ENCODE results near the gene TCEAL1.
A peak's percentile ranks its signal among the peaks of the same experiment; 100 is the strongest.
"Not testable (repeated sequence)": the region's sequence is repeated elsewhere in the genome, so short reads cannot be mapped to it uniquely, and the experiment has no call there.

The TCEAL1 gene, protein sequence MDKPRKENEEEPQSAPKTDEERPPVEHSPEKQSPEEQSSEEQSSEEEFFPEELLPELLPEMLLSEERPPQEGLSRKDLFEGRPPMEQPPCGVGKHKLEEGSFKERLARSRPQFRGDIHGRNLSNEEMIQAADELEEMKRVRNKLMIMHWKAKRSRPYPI

DNA sequence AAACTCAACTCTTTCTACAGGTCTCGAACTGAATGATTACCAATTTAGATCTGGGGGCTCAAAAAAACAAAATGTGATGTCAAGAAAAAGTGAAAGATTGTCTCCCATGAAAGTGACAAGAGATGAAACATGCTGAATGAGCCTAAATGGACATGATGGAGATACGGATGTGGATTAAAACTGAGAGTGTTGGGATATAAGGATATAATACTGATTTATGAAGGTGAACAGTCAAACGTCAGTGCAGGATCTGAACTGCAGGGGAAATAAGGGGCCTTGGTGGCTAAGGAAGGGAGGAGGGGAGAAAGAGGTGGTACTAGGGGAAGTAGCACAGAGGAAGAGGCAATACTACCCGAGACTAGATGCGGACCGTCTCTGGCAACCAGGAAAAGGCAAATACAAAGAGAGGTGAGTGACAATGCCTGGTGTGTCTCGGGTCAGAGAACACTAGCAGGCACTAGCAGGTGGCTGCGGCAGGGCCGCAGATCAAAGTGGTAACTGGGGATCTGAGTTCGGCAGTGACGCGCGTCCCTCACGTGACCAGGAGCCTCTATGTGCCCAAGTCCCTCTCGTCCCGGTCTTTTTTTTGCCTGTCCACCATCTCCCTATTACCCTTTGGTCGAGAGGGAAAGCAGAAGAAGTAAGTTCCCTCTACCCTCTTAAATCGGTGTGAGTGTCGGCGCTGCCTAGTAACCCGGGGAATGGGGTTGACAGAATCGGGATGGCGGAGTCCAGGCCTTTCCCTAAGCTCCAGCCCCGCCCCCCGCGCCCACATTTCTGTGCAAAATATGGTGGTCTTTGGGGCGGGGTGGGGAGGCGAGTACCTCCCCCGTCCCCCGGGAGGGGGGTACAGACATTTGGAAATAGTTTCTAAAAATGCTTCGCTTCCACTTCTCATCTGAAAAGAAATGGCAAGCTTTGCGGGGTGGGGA is at the start of gene TCEAL1:
Gene TCEAL1, plus strand, starts transcription at position 590 of the 932 bp plus-strand sequence. CDS start 942 bp downstream, outside the sequence.
- peak; percentile 25 for DNase-seq (ENCODE audit: low spot score)

- DNase-seq (ENCODE audit: low spot score), result no peak
Measured at GRCh38 chrX:103584596-103584995, 44.2 kb upstream of the TCEAL1 start.

GRCh38 chrX:103585411-103586313 is 43.1 kb upstream of the TCEAL1 start, which contains the start of gene TCEAL4:
TSS of gene TCEAL4 (plus strand) at chrX:103585515. CDS start at chrX:103586676, 1,161 bp downstream.
- peak; percentile 25 for DNase-seq (ENCODE audit: low spot score)

DNA sequence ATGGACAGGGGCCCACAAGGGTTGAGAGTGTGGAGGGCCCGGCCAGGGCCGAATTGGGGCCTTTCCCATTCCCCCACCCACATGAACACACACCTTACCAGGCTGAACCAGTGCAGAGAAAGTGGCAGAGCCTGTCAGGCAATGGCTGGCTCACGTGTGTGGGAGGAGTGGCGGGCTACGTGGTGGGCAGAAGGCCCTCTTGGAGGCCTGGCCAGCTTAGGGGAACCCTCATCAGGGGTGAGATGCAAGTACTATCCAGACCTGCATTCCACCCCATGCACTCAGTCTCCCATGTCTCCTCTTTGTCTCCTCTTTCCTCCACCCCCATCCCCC is 42.5 kb upstream of the TCEAL1 start:
- no peak for DNase-seq (ENCODE audit: low spot score)

- no peak for DNase-seq (ENCODE audit: low spot score)
Measured at GRCh38 chrX:103586659-103587058, 42.1 kb upstream of the TCEAL1 start.

- DNase-seq (ENCODE audit: low spot score), result not testable (repeated sequence)
Measured at GRCh38 chrX:103592295-103592694, 36.5 kb upstream of the TCEAL1 start.

DNA sequence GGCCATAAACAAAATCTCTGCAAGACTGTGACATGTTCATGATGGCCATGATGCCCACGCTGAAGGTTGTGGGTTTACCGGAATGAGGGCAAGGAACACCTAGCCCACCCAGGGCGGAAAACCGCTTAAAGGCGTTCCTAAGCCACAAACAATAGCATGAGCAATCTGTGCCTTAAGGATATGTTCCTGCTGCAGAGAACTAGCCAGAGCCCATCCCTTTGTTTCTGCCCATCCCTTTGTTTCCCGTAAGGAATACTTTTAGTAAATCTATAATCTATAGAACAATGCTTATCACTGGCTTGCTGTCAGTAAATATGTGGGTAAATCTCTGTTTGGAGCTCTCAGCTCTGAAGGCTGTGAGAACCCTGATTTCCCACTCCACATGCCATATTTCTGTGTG is 33.6 kb upstream of the TCEAL1 start:
- not testable (repeated sequence) for DNase-seq (ENCODE audit: low spot score)

DNA sequence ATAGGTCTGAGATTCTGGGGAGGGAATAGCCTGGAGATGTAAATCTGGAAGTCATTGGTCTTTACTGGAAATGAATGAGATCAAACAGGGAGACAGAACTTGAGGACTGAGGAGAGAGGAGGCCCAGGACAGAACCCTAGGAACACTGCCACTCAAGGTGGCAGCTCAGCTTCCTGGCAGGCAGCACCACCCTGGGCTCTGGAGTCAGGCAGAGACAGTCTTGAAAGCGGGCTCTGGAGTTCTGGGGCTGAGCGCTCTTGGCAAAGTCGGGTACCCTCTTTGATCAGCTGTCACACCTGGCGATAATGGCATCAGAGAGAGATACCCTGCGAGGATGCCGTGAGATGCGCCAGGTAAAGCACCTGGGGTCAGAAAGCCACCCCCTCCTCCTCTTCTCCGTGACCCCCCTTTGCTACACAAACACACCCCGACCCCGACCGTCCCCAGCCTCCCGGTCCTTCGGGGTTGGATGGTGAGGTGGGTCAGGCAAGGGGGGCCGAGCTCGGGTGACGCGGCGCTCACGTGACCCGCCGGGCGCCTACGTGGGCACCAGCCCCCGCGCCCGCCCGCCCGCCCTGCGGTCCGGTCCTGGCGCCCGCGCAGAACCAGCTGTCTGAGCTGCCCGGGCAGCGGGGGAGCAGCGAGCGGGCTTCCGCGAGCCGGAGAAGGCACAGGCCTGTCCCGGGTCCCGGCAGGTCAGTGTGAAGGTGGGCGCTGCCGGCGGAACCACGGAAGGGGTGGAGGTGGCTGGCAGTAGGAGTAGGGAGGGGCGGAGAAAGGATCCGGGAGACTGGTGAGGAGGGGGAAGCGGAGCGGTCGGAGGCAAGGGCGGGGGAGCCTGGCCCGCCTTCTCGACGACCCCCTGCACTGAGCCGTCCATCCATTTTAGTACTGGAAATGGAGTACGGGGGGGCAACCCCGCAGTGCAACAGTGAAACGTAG is 21.1 kb upstream of the TCEAL1 start, which contains the start of gene TCEAL3:
Gene TCEAL3, plus strand, starts transcription at position 600 of the 942 bp plus-strand sequence. CDS start 1,102 bp downstream, outside the sequence.
- no peak for DNase-seq (ENCODE audit: low spot score)

DNA sequence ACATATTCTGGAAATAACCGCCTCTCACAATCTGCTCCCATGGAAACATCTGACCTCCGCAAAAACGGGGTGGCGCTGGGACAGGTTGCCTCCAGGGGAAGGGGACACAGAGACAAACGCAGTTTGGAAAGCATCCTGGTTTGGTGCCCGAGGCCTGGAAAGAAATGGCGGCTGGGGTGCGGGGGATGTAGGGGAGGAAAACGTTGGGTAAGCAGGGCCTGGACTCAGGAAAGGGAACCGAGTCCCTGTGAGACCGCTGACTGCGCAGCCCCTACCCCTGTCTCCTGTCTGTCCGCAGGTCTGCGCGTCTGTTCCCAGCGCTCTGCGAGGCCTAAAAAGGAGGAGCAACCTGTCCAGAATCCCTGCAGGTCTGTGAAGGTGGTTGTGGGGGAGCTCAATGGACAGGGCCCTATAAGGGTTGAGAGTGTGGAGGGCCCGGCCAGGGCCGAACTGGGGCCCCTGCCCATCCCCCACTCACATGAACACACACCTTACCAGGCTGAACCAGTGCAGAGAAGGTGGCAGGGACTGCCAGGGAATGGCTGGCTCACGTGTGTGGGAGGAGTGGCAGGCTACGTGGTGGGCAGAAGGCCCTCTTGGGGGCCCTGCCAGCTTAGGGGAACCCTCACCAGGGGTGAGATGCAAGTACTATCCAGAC is 20.3 kb upstream of the TCEAL1 start:
- DNase-seq (ENCODE audit: low spot score), result no peak

GRCh38 chrX:103610282-103610681 is 18.5 kb upstream of the TCEAL1 start:
- DNase-seq (ENCODE audit: low spot score), result no peak

- no peak for DNase-seq (ENCODE audit: low spot score)
Measured at GRCh38 chrX:103613362-103613890, 15.3 kb upstream of the TCEAL1 start.

DNA sequence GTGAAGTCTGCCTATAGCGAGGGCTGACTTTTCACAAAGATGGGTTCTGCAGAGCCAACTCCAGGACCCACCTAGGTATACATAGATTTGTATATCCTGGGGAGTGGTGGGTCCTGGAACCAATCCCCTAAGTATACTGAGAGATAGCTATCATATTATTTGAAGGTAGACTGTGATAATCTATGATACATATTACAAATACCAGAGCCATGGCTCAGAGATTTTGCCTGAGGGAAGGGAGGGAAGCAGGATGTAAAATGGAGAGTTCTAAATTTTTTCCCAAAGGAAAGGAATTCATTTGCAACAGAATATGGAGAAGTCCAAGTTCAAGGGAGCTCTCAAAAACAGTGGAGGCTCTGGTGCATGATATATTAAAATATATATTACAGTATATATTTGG is 13.8 kb upstream of the TCEAL1 start:
- DNase-seq (ENCODE audit: low spot score), result no peak

DNA sequence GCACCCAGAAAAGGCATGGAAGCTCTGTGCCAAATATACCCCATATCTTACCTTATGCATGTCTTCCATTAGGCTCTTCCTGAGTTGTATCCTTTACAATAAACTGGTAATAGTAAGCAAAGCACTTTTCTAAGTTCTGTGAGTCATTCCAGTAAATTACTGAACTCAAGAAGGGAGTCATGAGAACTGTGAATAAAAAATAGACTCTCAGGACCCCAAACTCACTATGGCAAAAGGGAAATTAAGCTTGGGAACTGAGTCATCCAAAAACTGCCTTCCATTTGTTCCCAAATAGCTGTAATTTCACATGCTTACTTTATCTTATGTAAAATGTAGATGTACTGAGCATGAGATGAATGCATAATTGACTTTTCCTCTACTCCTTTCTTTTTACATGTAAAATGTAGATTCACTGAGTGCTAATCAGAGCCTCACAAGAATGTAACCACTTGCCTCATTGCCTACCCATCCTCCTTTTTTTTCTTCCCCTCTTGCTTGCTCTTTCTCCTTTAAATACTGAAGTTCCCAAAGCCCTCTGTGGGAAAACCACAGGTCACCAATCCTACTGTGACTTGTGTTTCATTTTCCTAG is 12.9 kb upstream of the TCEAL1 start:
- no peak for DNase-seq (ENCODE audit: low spot score)

GRCh38 chrX:103616676-103617186 is 12.0 kb upstream of the TCEAL1 start:
- DNase-seq (ENCODE audit: low spot score), result no peak

GRCh38 chrX:103624111-103624510 is 4.7 kb upstream of the TCEAL1 start:
- no peak for DNase-seq (ENCODE audit: low spot score)

DNA sequence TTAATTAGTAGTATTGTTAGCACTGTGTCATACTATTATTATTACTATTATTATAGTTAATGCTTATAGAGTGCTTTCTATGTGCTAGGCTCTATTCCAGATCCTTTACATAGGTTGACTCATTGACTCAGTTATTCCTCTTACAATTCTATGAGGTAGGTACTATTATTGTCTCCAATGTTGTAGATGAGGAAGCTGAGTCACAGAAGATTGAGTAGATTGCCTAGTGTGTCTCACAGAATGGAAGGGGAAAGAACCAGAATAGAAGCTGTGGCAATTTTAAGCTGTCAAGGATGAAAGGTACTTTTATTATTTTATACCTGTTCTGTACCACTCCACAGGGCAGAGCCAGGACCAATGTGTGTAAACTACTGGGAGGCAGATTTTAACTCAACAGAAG is 1.9 kb upstream of the TCEAL1 start:
- no peak for DNase-seq (ENCODE audit: low spot score)

GRCh38 chrX:103629318-103630170 is 769 bp downstream of the TCEAL1 start:
- peak; percentile 11 for DNase-seq (ENCODE audit: low spot score)

DNA sequence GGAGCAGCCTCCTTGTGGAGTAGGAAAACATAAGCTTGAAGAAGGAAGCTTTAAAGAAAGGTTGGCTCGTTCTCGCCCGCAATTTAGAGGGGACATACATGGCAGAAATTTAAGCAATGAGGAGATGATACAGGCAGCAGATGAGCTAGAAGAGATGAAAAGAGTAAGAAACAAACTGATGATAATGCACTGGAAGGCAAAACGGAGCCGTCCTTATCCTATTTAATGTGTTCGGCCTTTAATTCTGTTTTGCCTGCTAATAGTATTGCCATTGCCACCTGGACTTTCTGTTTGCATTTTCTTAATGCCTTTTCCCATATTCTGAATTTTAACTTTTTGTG is 1.4 kb downstream of the TCEAL1 start:
- no peak for DNase-seq (ENCODE audit: low spot score)

GRCh38 chrX:103631145-103631544 is 2.4 kb downstream of the TCEAL1 start:
- DNase-seq (ENCODE audit: low spot score), result no peak

All from activated CD4-positive, alpha-beta T cell treated with anti-CD3 and anti-CD28 coated beads, Interleukin-2, Interleukin-4, amounts not matched to agents 100 ng/mL and 50 ng/mL, durations not matched to agents 16 hours and 8 hours (primary cell).